Measurements from ENCODE around the gene NKX1-1.

The NKX1-1 gene

GRCh38 chr4:1412376-1413203 lies 6.3 kb upstream of the NKX1-1 start:
- no peak for TF ChIP-seq CTCF (IDR thresholded peaks at IDR 0.05; ENCODE audit: extremely low read depth, insufficient read depth, missing control alignments)
- in situ Hi-C loops (cut with MboI; ENCODE audit: low pct_unique_long_range_greater_than_20kb, low sequenced_read_pairs, unreplicated experiment) = no loop called here
- DNase-seq (ENCODE audit: low spot score) = peak; percentile 30

- DNase-seq (ENCODE audit: low spot score) = peak; percentile 51
- TF ChIP-seq CTCF (IDR thresholded peaks at IDR 0.05; ENCODE audit: extremely low read depth, insufficient read depth, missing control alignments) = no peak
- in situ Hi-C loops (cut with MboI; ENCODE audit: low pct_unique_long_range_greater_than_20kb, low sequenced_read_pairs, unreplicated experiment) = no loop called here
Measured at GRCh38 chr4:1411436-1412375, 5.5 kb upstream of the NKX1-1 start.

GRCh38 chr4:1410491-1411325 lies 4.5 kb upstream of the NKX1-1 start:
- in situ Hi-C loops (cut with MboI; ENCODE audit: low pct_unique_long_range_greater_than_20kb, low sequenced_read_pairs, unreplicated experiment) = no loop called here
- DNase-seq (ENCODE audit: low spot score) = peak; percentile 66
- TF ChIP-seq CTCF (IDR thresholded peaks at IDR 0.05; ENCODE audit: extremely low read depth, insufficient read depth, missing control alignments) = no peak

DNA sequence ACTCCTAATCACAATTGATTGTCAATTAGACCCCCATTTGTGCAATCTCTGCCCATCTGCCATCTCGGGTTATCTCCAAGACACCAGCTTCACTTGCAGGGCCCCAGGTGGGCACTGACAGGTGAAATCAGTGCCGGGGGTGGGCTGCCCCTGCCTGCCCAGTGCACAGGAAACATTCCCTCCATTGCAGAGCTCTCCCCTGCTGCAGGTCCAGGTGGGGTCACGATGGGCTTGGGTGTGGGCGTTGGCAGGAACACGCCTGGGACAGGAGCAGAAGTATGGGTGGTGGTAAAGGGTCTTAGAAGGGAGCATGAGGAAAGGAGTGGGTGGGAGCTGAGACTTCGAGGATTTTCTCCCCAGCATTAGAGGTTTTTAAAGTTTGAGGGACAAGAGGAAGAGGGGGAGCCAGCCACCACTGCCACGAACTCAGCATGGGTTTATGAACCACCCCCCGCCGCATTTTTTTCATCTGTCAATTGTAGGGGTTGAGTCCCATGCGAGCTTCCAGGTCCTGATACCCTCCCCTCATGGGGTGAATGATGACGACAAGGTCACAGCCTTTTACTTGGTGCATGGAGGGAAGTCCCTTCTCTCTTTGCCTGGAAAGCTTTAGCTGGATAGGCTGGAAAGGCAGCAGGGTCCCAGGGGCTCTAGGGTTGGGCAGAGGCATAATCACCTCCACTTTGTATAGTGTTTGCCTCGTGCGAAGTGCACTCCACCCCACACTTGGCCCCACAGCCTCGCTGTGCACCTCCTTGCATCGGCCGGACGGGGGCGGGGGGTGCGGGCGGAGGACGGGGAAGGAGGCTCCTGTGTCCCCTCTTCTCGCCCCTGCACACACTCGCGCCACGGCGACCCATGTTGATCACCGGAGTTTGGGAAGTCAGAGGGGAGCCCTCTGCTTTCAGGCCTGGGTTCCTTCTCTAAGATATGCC lies 3.5 kb upstream of the NKX1-1 start:
- TF ChIP-seq CTCF (IDR thresholded peaks at IDR 0.05; ENCODE audit: extremely low read depth, insufficient read depth, missing control alignments) = no peak
- DNase-seq (ENCODE audit: low spot score) = peak; percentile 40
- in situ Hi-C loops (cut with MboI; ENCODE audit: low pct_unique_long_range_greater_than_20kb, low sequenced_read_pairs, unreplicated experiment) = no loop called here

GRCh38 chr4:1409079-1409478 lies 2.8 kb upstream of the NKX1-1 start:
- no peak for TF ChIP-seq CTCF (IDR thresholded peaks at IDR 0.05; ENCODE audit: extremely low read depth, insufficient read depth, missing control alignments)
- DNase-seq (ENCODE audit: low spot score) = peak; percentile 34
- in situ Hi-C loops (cut with MboI; ENCODE audit: low pct_unique_long_range_greater_than_20kb, low sequenced_read_pairs, unreplicated experiment) = no loop called here

Measured in GM13977 (cell line).